GM23338 (cell line): ENCODE results near the gene MTHFSD. TPM values are rescaled to one million over a fixed set of nuclear protein-coding genes. Genes with fewer than 3 reads are reported as not detected.

Experiments
- ATAC-seq: fragments of 200-7000 bp; cut with Tn5 transposase; 3 replicates; pipeline ENCODE4 v1.9.1; 2020
- DNase-seq: peaks from one replicate; pipeline ENCODE4 v3.0.0-alpha.2; 2015; ENCODE audit warnings: low spot score
- H2AFZ ChIP-seq: fragments of 200-600 bp; sonication (generic); 2 replicates; pipeline ENCODE4 v1.8.0; 2016; ENCODE audit warnings: antibody characterized with exemption, mild to moderate bottlenecking, moderate library complexity
- H3F3A ChIP-seq: fragments of 200-600 bp; sonication (generic); replicated peaks from 2 replicates; pipeline ENCODE4 v1.8.0; 2017; ENCODE audit warnings: antibody characterized with exemption, mixed run types, low read depth
- H3K27ac ChIP-seq: fragments of 200-600 bp; sonication (generic); 2 replicates; pipeline ENCODE4 v1.6.1; 2016; ENCODE audit warnings: low read depth
- H3K27me3 ChIP-seq: fragments of 200-600 bp; sonication (generic); 2 replicates; pipeline ENCODE4 v1.8.0; 2016; ENCODE audit warnings: mild to moderate bottlenecking, mixed run types, moderate library complexity; ENCODE audit not compliant: insufficient read depth
- H3K36me3 ChIP-seq: fragments of 200-600 bp; sonication (generic); 2 replicates; pipeline ENCODE4 v1.8.0; 2016; ENCODE audit warnings: mild to moderate bottlenecking; ENCODE audit not compliant: insufficient read depth
- H3K4me1 ChIP-seq: fragments of 200-600 bp; sonication (generic); 2 replicates; pipeline ENCODE4 v1.8.0; 2016; ENCODE audit warnings: mild to moderate bottlenecking, moderate library complexity; ENCODE audit not compliant: insufficient read depth
- H3K4me2 ChIP-seq: fragments of 200-600 bp; sonication (generic); 2 replicates; pipeline ENCODE4 v1.7.1; 2017; ENCODE audit warnings: mixed run types
- H3K4me3 ChIP-seq: fragments of 200-600 bp; sonication (generic); 2 replicates; pipeline ENCODE4 v1.6.1; 2016; ENCODE audit warnings: mixed run types
- H3K79me2 ChIP-seq: fragments of 200-600 bp; sonication (generic); replicated peaks from 2 replicates; pipeline ENCODE4 v1.8.0; 2017; ENCODE audit warnings: mild to moderate bottlenecking; ENCODE audit not compliant: insufficient read depth
- H3K9me2 ChIP-seq: fragments of 200-600 bp; sonication (generic); 2 replicates; pipeline ENCODE4 v1.8.0; 2017; ENCODE audit not compliant: insufficient read depth
- H4K20me1 ChIP-seq: fragments of 200-600 bp; sonication (generic); replicated peaks from 2 replicates; pipeline ENCODE4 v1.8.0; 2017; ENCODE audit warnings: mild to moderate bottlenecking; ENCODE audit not compliant: insufficient read depth
- H3K27ac Mint-ChIP-seq: 2 replicates; pipeline ENCODE4 v1.8.0; 2020; ENCODE audit warnings: inconsistent platforms, mild to moderate bottlenecking, moderate library complexity, mixed read lengths
- H3K27me3 Mint-ChIP-seq: 3 replicates; pipeline ENCODE4 v1.8.0; 2022; ENCODE audit warnings: low read depth, mild to moderate bottlenecking, moderate library complexity, mixed read lengths, inconsistent platforms; ENCODE audit not compliant: insufficient read depth, poor library complexity
- H3K36me3 Mint-ChIP-seq: 3 replicates; pipeline ENCODE4 v1.8.0; 2021; ENCODE audit warnings: low read depth, mild to moderate bottlenecking, inconsistent platforms, moderate library complexity, mixed read lengths
- H3K4me1 Mint-ChIP-seq: 3 replicates; pipeline ENCODE4 v1.8.0; 2020; ENCODE audit warnings: mild to moderate bottlenecking, inconsistent platforms, mixed read lengths
- H3K4me3 Mint-ChIP-seq: 3 replicates; pipeline ENCODE4 v1.8.0; 2021; ENCODE audit warnings: moderate library complexity, mild to moderate bottlenecking, inconsistent platforms, mixed read lengths
- H3K9me3 Mint-ChIP-seq: 3 replicates; pipeline ENCODE4 v1.8.0; 2020; ENCODE audit warnings: moderate library complexity, mild to moderate bottlenecking, inconsistent platforms, mixed read lengths
- CREB1 ChIP-seq: fragments of 250-450 bp; sonication (Bioruptor Pico); IDR thresholded peaks from 2 replicates; pipeline ENCODE4 v1.5.0; 2020; ENCODE audit warnings: low read depth, mild to moderate bottlenecking, moderate library complexity
- ETS1 ChIP-seq: IDR thresholded peaks from 2 replicates; pipeline ENCODE4 v1.6.1; 2016; ENCODE audit warnings: antibody characterized with exemption
- EZH2 ChIP-seq: fragments of 200-600 bp; sonication (generic); IDR thresholded peaks from one replicate; pipeline ENCODE4 v1.8.0; 2017; ENCODE audit warnings: antibody characterized with exemption, mild to moderate bottlenecking, low read depth; ENCODE audit not compliant: unreplicated experiment
- EZH2phosphoT487 ChIP-seq: fragments of 200-600 bp; sonication (generic); IDR thresholded peaks from one replicate; pipeline ENCODE4 v1.8.1; 2018; ENCODE audit warnings: antibody characterized with exemption; ENCODE audit not compliant: unreplicated experiment
- JUNB ChIP-seq: IDR thresholded peaks from one replicate; pipeline ENCODE4 v1.6.1; 2016; ENCODE audit warnings: antibody characterized with exemption; ENCODE audit not compliant: unreplicated experiment
- REST ChIP-seq: IDR thresholded peaks from one replicate; pipeline ENCODE4 v1.6.1; 2018; ENCODE audit warnings: antibody characterized with exemption; ENCODE audit not compliant: unreplicated experiment
- STAT1 ChIP-seq: IDR thresholded peaks from one replicate; pipeline ENCODE4 v1.6.1; 2016; ENCODE audit warnings: antibody characterized with exemption; ENCODE audit not compliant: unreplicated experiment
- ZNF114 ChIP-seq: fragments of 250-450 bp; sonication (Bioruptor Pico); IDR thresholded peaks from 2 replicates; pipeline ENCODE4 v1.5.0; 2020; ENCODE audit warnings: mild to moderate bottlenecking, moderate library complexity
- polyA plus RNA-seq: library from polyadenylated mRNA; unstranded; fragments of >200 nt; fragmentation: Nextera tagmentation; extraction: Ambion mirVana; gene quantifications from 2 replicates; pipeline ENCODE4 v1.2.1, GENCODE V29; 2016
- total RNA-seq: library from RNA; depleted of rRNA; stranded (reverse); fragments of >200 nt; shearing (Covaris generic); gene quantifications from 2 replicates; pipeline ENCODE4 v1.2.3, GENCODE V29; 2014

Gene MTHFSD
- total and polyA plus RNA-seq, 2 experiments from 2014 or later = 7.2 to 8.1 TPM

GRCh38 chr16:86575095-86575685 is 20.2 kb upstream of the MTHFSD start:
- Histone ChIP-seq H3K4me3 (peak overlapping the region; percentile 75), H2AFZ (peak overlapping the region; percentile 40; the same call in 1 of the 2 replicates), H3F3A (peaks cover 7% of the 10 kb centered on the region), H3K4me1 (peaks cover 69% of the 10 kb centered on the region), H3K36me3 (no peaks in the 10 kb centered on the region), H3K4me2 (peak overlapping the region; percentile 93), H3K9me2 (no peaks in the 10 kb centered on the region), H3K79me2 (no peaks in the 10 kb centered on the region), H3K27ac (no peak overlapping the region), H3K27me3 (peaks cover 99% of the 10 kb centered on the region), H4K20me1 (peaks cover 18% of the 10 kb centered on the region)
- Mint-ChIP-seq H3K27me3 (peaks cover 97% of the 10 kb centered on the region), H3K4me1 (peaks cover 73% of the 10 kb centered on the region), H3K36me3 (no peaks in the 10 kb centered on the region; the same call in 2 of the 3 replicates), H3K9me3 (no peaks in the 10 kb centered on the region), H3K4me3 (peak overlapping the region; percentile 85), H3K27ac (no peak overlapping the region)
- no peak for TF ChIP-seq ETS1
- peak; percentile 67 for TF ChIP-seq EZH2
- TF ChIP-seq STAT1 = no peak
- DNase-seq (no peak), ATAC-seq (no peak)

- Histone ChIP-seq H2AFZ (no peak overlapping the region), H3K4me1 (peaks cover 74% of the 10 kb centered on the region), H3K27ac (no peak overlapping the region), H4K20me1 (peaks cover 18% of the 10 kb centered on the region), H3K4me3 (no peak overlapping the region), H3K27me3 (peaks cover 99% of the 10 kb centered on the region), H3K36me3 (no peaks in the 10 kb centered on the region), H3K4me2 (peak overlapping the region; percentile 93; the same call in 1 of the 2 replicates), H3K9me2 (no peaks in the 10 kb centered on the region), H3F3A (peaks cover 4% of the 10 kb centered on the region), H3K79me2 (no peaks in the 10 kb centered on the region)
- ATAC-seq = no peak
- Mint-ChIP-seq H3K36me3 (no peaks in the 10 kb centered on the region; the same call in 2 of the 3 replicates), H3K4me3 (no peak overlapping the region; the same call in 2 of the 3 replicates), H3K4me1 (peaks cover 70% of the 10 kb centered on the region), H3K9me3 (no peaks in the 10 kb centered on the region), H3K27me3 (peaks cover 97% of the 10 kb centered on the region), H3K27ac (no peak overlapping the region)
- TF ChIP-seq JUNB (no peak), EZH2 (peak; percentile 53)
- DNase-seq = no peak
Observed at GRCh38 chr16:86574646-86575045, 19.6 kb upstream of the MTHFSD start.

GRCh38 chr16:86573646-86574508 is 18.8 kb upstream of the MTHFSD start:
- Mint-ChIP-seq H3K4me1 (peaks cover 71% of the 10 kb centered on the region), H3K9me3 (peaks cover 3% of the 10 kb centered on the region; the same call in 1 of the 3 replicates), H3K4me3 (peak overlapping the region; percentile 43; the same call in 1 of the 3 replicates), H3K36me3 (no peaks in the 10 kb centered on the region; the same call in 2 of the 3 replicates), H3K27me3 (peaks cover 99% of the 10 kb centered on the region), H3K27ac (no peak overlapping the region)
- Histone ChIP-seq H4K20me1 (peaks cover 25% of the 10 kb centered on the region), H2AFZ (no peak overlapping the region), H3F3A (peaks cover 4% of the 10 kb centered on the region), H3K36me3 (no peaks in the 10 kb centered on the region), H3K4me3 (peak overlapping the region; percentile 39; the same call in 1 of the 2 replicates), H3K27me3 (peaks cover 99% of the 10 kb centered on the region), H3K9me2 (no peaks in the 10 kb centered on the region), H3K4me1 (peaks cover 81% of the 10 kb centered on the region), H3K27ac (no peak overlapping the region), H3K4me2 (peak overlapping the region; percentile 61; the same call in 1 of the 2 replicates), H3K79me2 (no peaks in the 10 kb centered on the region)
- ATAC-seq (no peak), DNase-seq (no peak)
- TF ChIP-seq REST = no peak
- TF ChIP-seq EZH2phosphoT487 = no peak
- no peak for TF ChIP-seq JUNB
- no peak for TF ChIP-seq ETS1
- TF ChIP-seq STAT1 = no peak
- TF ChIP-seq CREB1 (CRISPR knock-in tag) = no peak
- TF ChIP-seq ZNF114 (CRISPR knock-in tag) = no peak
- peak; percentile 47 for TF ChIP-seq EZH2
